Lower lobe of right lung (tissue), 2 donors: ENCODE results near the gene CDSN. TPM values are rescaled to one million over a fixed set of nuclear protein-coding genes. Genes with fewer than 3 reads are reported as not detected.
A peak's percentile ranks its signal among the peaks of the same experiment; 100 is the strongest.

Experiments
- ATAC-seq, 2 donors: fragments of 200-7000 bp; cut with Tn5 transposase; one replicate each; pipeline ENCODE4 v1.9.1; 2020 to 2022; ENCODE audit warnings: mild to moderate bottlenecking in 2 of 2, moderate library complexity in 2 of 2
- DNase-seq: peaks from one replicate; pipeline ENCODE4 v3.0.0-alpha.2; 2020
- H3K27ac ChIP-seq: fragments of 200-600 bp; one replicate; pipeline ENCODE4 v1.8.0; 2022
- H3K27me3 ChIP-seq: fragments of 200-600 bp; one replicate; pipeline ENCODE4 v1.8.0; 2022; ENCODE audit warnings: low read depth
- H3K36me3 ChIP-seq: fragments of 200-600 bp; one replicate; pipeline ENCODE4 v1.8.0; 2022; ENCODE audit warnings: mild to moderate bottlenecking
- H3K4me1 ChIP-seq: fragments of 200-600 bp; one replicate; pipeline ENCODE4 v1.8.0; 2022
- H3K4me3 ChIP-seq: fragments of 200-600 bp; one replicate; pipeline ENCODE4 v1.8.0; 2022; ENCODE audit warnings: mild to moderate bottlenecking
- H3K9me3 ChIP-seq: fragments of 200-600 bp; one replicate; pipeline ENCODE4 v1.8.0; 2022
- CTCF ChIP-seq: fragments of 200-600 bp; IDR thresholded peaks from one replicate; pipeline ENCODE4 v1.8.0; 2022; ENCODE audit warnings: antibody characterized with exemption, mild to moderate bottlenecking
- intact Hi-C: fragments of 100-400 bp; cut with DNase I; formaldehyde crosslinking; loops from one replicate; pipeline ENCODE4 v1.11.0; 2022
- total RNA-seq: library from RNA; stranded (reverse); fragmentation: NEBNext Ultra II Directional; extraction: Animal tissue kit (Norgen Biotek cat#: 25700); gene quantifications from one replicate; pipeline ENCODE4 v1.2.1, GENCODE V29; 2021
- donor health status: DM: no; HTN: yes; CAD: no; lungs with severe emphysema.

The CDSN gene
- total RNA-seq, 1 donor from 2014 or later: not detected

DNA sequence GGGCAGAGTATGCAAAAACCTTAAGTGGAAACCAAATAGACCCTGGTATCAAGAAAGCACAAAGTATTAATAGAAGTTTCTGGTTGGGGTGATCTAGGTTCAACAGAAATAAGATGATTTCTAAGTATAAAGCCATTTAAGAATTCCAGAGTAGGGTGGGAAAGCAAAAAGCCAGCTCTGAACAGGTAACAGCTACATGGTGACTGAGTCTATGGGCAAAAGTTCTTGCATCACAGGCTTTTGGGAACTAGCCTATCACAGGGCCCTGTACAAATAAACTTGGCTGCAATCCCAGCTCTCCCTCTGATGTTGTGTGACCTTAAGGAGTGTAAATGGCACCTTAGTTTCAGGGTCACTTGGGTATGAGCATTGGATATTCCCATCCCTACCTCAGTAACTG, 43.7 kb upstream of the CDSN start:
- Histone ChIP-seq H3K4me3 (no peak overlapping the region), H3K4me1 (peaks cover 8% of the 10 kb centered on the region), H3K36me3 (no peaks in the 10 kb centered on the region), H3K27ac (no peak overlapping the region), H3K27me3 (no peaks in the 10 kb centered on the region), H3K9me3 (no peaks in the 10 kb centered on the region)
- intact Hi-C loops: no loop called here
- DNase-seq (no peak), ATAC-seq (peak; percentile 60 to 63)
- TF ChIP-seq CTCF: no peak

GRCh38 chr6:31162463-31163165, 42.4 kb upstream of the CDSN start:
- Histone ChIP-seq H3K9me3 (no peaks in the 10 kb centered on the region), H3K27ac (no peak overlapping the region), H3K27me3 (no peaks in the 10 kb centered on the region), H3K36me3 (no peaks in the 10 kb centered on the region), H3K4me1 (peaks cover 12% of the 10 kb centered on the region), H3K4me3 (no peak overlapping the region)
- intact Hi-C loops: no loop called here
- TF ChIP-seq CTCF: no peak
- DNase-seq (no peak), ATAC-seq (no peak)

DNA sequence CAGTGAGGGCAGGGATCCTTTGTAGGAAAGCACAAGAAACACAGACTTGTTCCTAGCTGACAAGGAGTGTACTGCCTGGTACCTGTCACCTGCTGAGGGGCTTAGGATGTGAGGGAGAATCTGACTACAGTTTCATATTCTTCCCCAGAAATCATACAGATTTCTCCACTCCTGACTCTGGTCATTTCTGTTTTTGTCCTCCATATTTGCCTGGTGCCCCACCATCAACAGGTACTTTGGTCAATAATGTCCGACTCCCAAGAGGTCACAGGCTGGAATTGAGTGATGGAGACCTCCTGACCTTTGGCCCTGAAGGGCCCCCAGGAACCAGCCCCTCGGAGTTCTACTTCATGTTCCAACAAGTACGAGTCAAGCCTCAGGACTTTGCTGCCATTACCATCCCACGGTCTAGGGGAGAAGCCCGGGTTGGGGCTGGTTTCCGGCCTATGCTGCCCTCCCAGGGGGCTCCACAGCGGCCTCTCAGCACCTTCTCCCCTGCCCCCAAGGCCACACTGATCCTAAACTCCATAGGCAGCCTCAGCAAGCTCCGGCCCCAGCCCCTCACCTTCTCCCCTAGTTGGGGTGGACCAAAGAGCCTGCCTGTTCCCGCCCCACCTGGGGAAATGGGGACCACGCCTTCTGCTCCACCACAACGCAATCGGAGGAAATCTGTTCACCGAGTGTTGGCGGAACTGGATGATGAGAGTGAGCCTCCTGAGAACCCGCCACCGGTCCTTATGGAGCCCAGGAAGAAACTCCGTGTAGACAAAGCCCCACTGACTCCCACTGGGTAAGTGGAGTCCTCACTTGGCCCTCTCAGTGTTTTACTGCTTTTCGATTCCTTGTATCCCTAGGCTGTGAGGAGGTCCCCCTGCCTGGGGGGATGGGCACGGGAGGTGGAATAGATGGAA, 41.2 kb upstream of the CDSN start:
- peaks cover 17% of the 10 kb centered on the region for H3K4me1 ChIP-seq
- H3K9me3 ChIP-seq: no peaks in the 10 kb centered on the region
- intact Hi-C loops: no loop called here
- TF ChIP-seq CTCF: no peak
- H3K4me3 ChIP-seq: no peak overlapping the region
- H3K36me3 ChIP-seq: no peaks in the 10 kb centered on the region
- H3K27ac ChIP-seq: no peak overlapping the region
- no peaks in the 10 kb centered on the region for H3K27me3 ChIP-seq
- ATAC-seq: no peak
- DNase-seq: no peak

DNA sequence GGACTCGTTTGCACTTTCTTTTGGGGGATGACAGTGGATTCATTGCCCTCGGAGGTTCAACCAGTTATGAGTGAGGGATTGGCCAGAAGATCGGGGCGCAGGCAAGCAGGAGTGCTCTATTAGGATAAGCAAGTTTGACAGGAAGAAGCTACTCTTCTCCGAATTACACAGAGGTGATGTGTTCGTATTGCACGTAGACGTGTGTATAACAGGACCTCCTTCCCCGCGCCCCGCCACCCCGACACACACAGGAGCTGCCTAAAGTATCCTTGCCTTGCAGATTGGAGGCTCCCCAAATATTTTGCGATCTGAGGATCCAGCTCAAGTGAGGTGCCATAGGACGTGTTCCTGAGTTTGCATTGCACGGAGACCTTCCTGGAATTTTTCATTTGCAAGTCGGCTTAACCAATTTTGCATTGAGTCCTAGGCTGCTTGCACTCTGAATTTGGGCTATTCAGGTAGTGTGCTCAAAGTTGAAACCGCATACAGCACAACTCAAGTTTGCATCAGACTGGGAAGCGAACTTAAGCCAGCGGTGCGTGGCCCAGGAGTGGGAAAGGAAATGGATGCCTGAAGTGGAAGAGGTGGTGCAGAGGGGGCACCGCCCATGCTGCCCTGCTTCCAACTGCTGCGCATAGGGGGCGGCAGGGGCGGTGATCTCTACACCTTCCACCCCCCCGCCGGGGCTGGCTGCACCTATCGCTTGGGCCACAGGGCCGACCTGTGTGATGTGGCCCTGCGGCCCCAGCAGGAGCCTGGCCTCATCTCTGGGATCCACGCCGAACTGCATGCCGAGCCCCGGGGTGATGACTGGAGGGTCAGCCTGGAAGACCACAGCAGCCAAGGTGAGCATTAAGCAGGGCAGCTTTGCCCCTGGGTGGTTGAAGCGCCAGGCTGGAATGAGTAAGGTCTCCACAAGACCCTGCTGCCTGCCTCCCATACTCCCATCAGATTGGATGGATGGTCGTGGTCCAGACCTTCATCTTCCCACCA, 38.9 kb upstream of the CDSN start:
- Histone ChIP-seq H3K9me3 (no peaks in the 10 kb centered on the region), H3K36me3 (peaks cover 6% of the 10 kb centered on the region), H3K27me3 (no peaks in the 10 kb centered on the region), H3K4me3 (peak overlapping the region; percentile 80), H3K4me1 (peaks cover 17% of the 10 kb centered on the region), H3K27ac (no peak overlapping the region)
- peak in 1 of 2 donors; percentile 1 for ATAC-seq
- no peak for TF ChIP-seq CTCF
- DNase-seq: no peak
- intact Hi-C loops: no loop called here
